AG09319 (cell line): Measurements from ENCODE around the gene STXBP3.
"Not testable (repeated sequence)": the region's sequence is repeated elsewhere in the genome, so short reads cannot be mapped to it uniquely, and the experiment has no call there.

ENCODE experiments used
- DNase-seq: peaks from one replicate; pipeline ENCODE4 v3.0.0-alpha.2; 2010; ENCODE audit warnings: low read depth; ENCODE audit errors: extremely low read depth
- TF ChIP-seq, protein P1 (sequence below): IDR thresholded peaks from 2 replicates; pipeline ENCODE4 v1.5.1; 2011; ENCODE audit warnings: low read depth, mild to moderate bottlenecking, inconsistent platforms, low read length, moderate library complexity

Gene STXBP3

DNA sequence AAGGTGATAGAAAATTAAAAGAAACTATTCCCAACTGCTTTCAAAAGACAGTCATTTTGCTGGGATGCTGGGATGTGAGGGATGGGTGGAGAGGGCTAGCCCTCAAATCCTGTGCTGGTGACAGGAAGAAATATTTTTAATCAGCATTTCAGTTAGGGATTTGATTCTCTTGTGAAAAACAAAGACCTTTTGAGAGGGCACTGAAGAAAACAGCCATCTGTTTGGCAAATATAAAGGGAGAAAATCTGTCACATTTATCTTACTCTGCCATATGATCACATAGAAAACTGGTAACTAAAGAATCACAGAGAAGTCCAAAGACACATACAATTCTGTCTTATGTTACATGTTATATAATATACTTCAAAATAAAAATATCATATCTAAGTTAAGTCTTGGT is 12.3 kb downstream of the STXBP3 start:
- TF ChIP-seq, protein P1, sequence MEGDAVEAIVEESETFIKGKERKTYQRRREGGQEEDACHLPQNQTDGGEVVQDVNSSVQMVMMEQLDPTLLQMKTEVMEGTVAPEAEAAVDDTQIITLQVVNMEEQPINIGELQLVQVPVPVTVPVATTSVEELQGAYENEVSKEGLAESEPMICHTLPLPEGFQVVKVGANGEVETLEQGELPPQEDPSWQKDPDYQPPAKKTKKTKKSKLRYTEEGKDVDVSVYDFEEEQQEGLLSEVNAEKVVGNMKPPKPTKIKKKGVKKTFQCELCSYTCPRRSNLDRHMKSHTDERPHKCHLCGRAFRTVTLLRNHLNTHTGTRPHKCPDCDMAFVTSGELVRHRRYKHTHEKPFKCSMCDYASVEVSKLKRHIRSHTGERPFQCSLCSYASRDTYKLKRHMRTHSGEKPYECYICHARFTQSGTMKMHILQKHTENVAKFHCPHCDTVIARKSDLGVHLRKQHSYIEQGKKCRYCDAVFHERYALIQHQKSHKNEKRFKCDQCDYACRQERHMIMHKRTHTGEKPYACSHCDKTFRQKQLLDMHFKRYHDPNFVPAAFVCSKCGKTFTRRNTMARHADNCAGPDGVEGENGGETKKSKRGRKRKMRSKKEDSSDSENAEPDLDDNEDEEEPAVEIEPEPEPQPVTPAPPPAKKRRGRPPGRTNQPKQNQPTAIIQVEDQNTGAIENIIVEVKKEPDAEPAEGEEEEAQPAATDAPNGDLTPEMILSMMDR, result no peak
- DNase-seq, result no peak

DNA sequence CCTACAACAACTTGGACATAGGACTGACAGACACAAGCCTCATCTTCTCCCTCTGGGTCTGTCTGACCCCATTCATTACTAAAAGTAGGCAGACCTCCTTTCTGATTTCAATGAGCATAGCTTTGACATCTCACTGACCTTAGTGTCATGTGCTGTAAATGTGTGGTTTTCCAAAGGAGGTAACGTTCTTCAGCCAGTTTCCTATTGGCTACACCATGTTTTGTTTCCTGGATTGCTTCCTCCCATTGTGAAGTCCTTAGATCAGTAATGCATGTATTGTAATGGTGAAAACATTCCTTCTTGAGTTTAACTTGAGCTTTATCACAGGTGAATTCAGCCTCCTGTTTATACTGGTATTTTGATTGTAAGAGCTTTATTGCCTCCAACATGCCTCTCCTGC is 20.6 kb downstream of the STXBP3 start:
- TF ChIP-seq, protein P1, result no peak
- no peak for DNase-seq

DNA sequence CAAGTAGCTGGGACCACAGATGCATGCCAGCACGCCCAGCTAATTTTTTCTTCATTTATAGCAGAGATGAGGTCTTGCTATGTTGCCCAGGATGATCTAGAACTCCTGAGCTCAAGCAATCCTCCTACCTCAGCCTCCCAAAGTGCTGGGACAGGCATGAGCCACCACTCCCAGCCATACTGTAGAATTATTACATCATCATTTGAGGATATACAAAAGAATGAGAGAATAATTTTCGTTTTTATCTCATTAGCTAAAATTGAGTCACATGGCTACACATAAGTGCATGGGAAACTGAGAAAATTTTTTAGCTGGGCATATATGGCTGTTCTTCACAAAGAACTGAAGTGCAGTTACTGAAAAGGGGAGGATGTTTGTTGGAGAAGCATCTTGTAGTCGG is 21.2 kb downstream of the STXBP3 start:
- TF ChIP-seq, protein P1, result no peak
- no peak for DNase-seq

DNA sequence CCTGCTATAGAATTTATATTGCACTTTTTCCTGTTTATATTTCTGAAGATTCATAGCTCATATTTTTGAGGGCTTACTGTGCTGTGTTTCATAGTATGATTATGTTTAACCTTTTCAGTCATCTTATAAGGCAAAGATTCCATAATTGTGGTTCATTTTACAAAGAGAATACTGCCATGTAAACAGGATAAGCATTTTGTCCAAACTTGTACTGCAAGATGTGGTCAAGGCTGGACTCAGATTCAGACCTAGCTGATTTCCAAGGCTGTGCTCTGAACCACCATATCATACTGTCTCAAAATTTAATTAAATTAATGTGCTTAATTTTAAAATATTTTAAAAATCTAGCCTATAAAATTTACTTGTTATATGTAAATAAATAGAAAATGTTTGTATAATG is 31.4 kb downstream of the STXBP3 start:
- no peak for DNase-seq
- TF ChIP-seq, protein P1, result no peak

DNA sequence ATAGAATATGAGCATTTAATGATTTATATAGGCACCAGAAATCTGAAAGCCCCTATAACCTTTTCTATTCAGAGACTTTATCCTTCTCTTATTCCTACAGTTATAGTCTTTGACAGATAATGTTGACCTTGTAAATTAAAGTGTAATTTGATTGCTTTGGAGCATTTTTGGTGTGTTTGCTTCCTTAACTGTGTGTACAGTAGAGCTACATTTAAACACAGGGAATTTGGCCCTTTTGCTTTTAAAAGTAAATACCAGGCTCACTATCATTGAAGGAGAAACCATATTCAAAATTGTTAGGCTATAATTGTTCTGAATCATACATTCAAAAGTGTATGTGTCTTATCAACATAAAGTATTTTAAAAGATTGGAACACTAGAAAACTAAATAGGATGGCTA is 33.0 kb downstream of the STXBP3 start:
- DNase-seq, result no peak
- TF ChIP-seq, protein P1, result no peak

DNA sequence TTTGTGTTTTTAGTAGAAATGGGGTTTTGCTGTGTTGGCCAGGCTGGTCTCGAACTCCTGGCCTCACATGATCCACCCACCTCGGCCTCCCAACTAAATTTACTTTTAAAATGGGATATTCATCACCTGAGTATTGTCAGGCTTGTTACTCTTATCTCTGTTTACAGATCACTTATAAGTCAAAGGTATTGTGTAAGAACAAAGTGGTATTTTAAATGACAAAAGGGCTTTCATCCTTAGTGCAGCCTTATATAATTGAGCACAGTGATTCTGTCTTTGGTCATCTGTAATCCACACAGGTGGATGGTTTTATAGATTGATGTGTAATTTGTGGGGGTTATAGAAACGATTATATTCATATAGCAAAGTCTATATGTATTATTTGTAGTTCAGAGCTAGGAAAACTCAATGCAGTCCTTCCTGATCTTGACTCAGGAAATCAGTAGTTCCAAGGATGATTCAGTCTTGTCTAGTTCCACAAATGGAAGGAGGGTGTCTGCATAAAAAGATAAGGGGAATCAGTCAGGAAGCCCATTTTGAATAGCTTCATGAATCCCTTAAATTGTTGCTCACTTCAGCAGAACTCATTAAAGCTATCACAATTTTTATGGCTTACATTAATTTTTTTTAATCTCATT is 34.6 kb downstream of the STXBP3 start:
- DNase-seq, result no peak
- TF ChIP-seq, protein P1, result no peak

DNA sequence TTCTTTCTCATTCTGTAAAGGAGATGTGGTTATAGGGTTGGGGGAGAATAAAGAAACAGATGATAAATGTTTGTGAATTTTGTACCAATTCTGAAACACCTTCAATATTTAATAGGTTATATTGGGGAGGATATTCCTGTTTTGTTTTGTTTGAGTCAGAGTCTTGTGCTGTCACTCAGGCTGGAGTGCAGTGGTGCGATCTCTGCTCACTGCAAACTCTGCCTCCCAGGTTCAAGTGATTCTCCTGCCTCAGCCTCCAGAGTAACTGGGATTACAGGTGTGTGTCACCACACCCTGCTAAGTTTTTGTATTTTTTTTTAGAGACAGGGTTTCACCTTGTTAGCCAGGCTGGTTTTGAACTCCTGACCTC is 35.1 kb downstream of the STXBP3 start:
- not testable (repeated sequence) for DNase-seq

DNA sequence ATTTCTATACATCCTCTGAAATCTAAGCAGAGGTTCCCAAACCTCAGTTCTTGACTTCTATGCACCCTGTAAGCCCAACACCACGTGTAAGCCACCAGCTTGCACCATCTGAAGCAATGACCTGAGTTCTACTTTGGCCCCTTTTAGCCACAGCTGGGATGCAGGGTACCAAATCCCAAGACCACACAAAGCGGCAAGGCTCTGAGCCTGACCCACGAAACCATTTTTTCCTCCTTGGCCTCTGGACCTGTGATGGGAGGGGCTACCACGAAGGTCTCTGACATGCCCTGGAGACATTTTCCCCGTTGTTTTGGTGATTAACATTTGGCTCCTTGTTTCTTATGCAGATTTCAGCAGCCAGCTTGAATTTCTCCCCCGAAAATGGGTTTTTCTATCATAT is 38.8 kb downstream of the STXBP3 start:
- TF ChIP-seq, protein P1, result no peak
- DNase-seq, result no peak
